ENCODE data around the gene HPS1. TPM values are rescaled to one million over a fixed set of nuclear protein-coding genes. Genes with fewer than 3 reads are reported as not detected.

The HPS1 gene
- total and polyA plus RNA-seq, 2 donors (not counting 3 experiments of a cell fraction or from before 2014, with no cell fraction given) = 60.7 to 67.5 TPM

- Histone ChIP-seq H3K4me2 (ENCODE audit: insufficient read depth, low read length) (no peak overlapping the region), H3K9ac (replicated peaks; ENCODE audit: extremely low read depth, insufficient read depth, low read length) (no peak overlapping the region), H3K9me3 (replicated peaks; ENCODE audit: control insufficient read depth, insufficient read depth, low read length) (no peaks in the 10 kb centered on the region), H3K9me1 (replicated peaks; ENCODE audit: control insufficient read depth, extremely low read depth, insufficient read depth, low read length) (no peaks in the 10 kb centered on the region), H4K20me1 (replicated peaks; ENCODE audit: control insufficient read depth, extremely low read depth, insufficient read depth, low read length) (no peaks in the 10 kb centered on the region), H3K36me3 (ENCODE audit: control insufficient read depth in 2 of 2, extremely low read depth in 1 of 2, insufficient read depth in 2 of 2, low read length in 2 of 2) (no peaks in the 10 kb centered on the region), H3K27ac (ENCODE audit: insufficient read depth, low read depth, low read length) (no peak overlapping the region), H2AFZ (ENCODE audit: low read depth, low read length) (no peak overlapping the region), H3K4me3 (replicated peaks in 1 of 3; ENCODE audit: insufficient read depth in 1 of 3, low read depth in 1 of 3, low read length in 3 of 3) (no peak overlapping the region), H3K79me2 (ENCODE audit: control insufficient read depth, insufficient read depth, low read length) (no peaks in the 10 kb centered on the region), H3K4me1 (ENCODE audit: control insufficient read depth, extremely low read depth, insufficient read depth, low read length) (no peaks in the 10 kb centered on the region), H3K27me3 (ENCODE audit: control insufficient read depth in 2 of 2, insufficient read depth in 2 of 2, low read length in 2 of 2) (no peaks in the 10 kb centered on the region)
- dilution Hi-C loops (cut with MboI; ENCODE audit: extremely low pct_ligation_motif_present, low sequenced_read_pairs) (no loop called here), intact Hi-C loops (cut with micrococcal nuclease) (no loop called here)
- POLR2A ChIA-PET = no interaction called here
- FAIRE-seq (no peak), DNase-seq (ENCODE audit: low read depth, low spot score) (no peak)
- BruUV-seq (replicated peaks) = no TSS peak
- CTCF ChIA-PET = interaction anchor here (0.9 kb wide), 1 partner anchor 29 kb away, joined by 3 read pairs; no protein-coding TSS in a partner anchor
- TF ChIP-seq JUN (IDR thresholded peaks at IDR 0.05; ENCODE audit: borderline replicate concordance, insufficient read depth, insufficient read length, low read depth) (no peak), MYC (IDR thresholded peaks at IDR 0.05; ENCODE audit: low read depth, low read length) (no peak), MAX (IDR thresholded peaks at IDR 0.05; ENCODE audit: insufficient read depth, insufficient read length) (no peak), GATA2 (IDR thresholded peaks at IDR 0.05; ENCODE audit: insufficient read depth, insufficient read length, low read depth, low read length) (no peak), POLR2AphosphoS5 (IDR thresholded peaks at IDR 0.05; ENCODE audit: insufficient read depth, low read depth, low read length) (no peak), CTCF (IDR thresholded peaks at IDR 0.05; ENCODE audit: extremely low read depth in 1 of 2, insufficient read depth in 1 of 2, low read depth in 1 of 2, low read length in 2 of 2) (no peak), EZH2 (IDR thresholded peaks at IDR 0.05; ENCODE audit: borderline replicate concordance, low read depth, low read length, severe bottlenecking) (no peak), FOS (IDR thresholded peaks at IDR 0.05; ENCODE audit: borderline replicate concordance, insufficient read depth, low read length) (no peak), POLR2A (IDR thresholded peaks at IDR 0.05; ENCODE audit: low read depth, low read length) (no peak)
These were observed 49.6 kb downstream of the HPS1 start for GRCh38 chr10:98397089-98397600.

Data from endothelial cell of umbilical vein (primary cell).